Stimulated activated CD8-positive, alpha-beta memory T cell treated with anti-CD3 and anti-CD28 coated beads, Interleukin-4, amount 100 ng/mL, for 48 hours (primary cell): ENCODE results near the gene AFF3.

Source experiments
- DNase-seq: peaks from one replicate; pipeline ENCODE4 v3.0.0-alpha.2; 2020

Gene AFF3

DNA sequence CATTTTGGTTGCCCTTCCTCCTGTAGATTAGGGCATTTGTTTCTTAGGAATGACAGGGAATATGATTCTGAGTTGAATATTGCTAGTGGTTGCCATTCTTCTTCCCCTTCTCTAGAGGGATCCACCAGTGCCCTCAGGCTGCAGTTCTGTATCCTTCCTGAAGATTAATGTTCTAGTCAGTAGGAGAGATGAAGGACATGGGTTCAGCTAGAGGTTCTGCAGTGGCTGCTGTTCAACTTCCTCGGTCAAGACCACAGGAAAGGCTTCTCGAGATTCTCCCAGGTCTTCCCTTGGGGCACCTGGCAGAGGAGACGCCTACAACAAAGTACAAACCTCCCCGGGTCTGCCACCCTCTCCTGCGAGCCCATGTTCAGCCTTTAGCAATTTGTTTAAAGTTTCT lies 325.5 kb downstream of the AFF3 start:
- DNase-seq, result no peak

- no peak for DNase-seq
Measured at GRCh38 chr2:99812426-99812825, 330.0 kb downstream of the AFF3 start.

- DNase-seq, result no peak
Measured at GRCh38 chr2:99811544-99811943, 330.8 kb downstream of the AFF3 start.

GRCh38 chr2:99810225-99810624 lies 332.2 kb downstream of the AFF3 start:
- DNase-seq, result no peak

GRCh38 chr2:99809259-99809900 lies 333.0 kb downstream of the AFF3 start:
- DNase-seq, result no peak

GRCh38 chr2:99808361-99809200 lies 333.8 kb downstream of the AFF3 start:
- DNase-seq, result no peak

- no peak for DNase-seq
Measured at GRCh38 chr2:99806758-99807157, 335.6 kb downstream of the AFF3 start.

DNA sequence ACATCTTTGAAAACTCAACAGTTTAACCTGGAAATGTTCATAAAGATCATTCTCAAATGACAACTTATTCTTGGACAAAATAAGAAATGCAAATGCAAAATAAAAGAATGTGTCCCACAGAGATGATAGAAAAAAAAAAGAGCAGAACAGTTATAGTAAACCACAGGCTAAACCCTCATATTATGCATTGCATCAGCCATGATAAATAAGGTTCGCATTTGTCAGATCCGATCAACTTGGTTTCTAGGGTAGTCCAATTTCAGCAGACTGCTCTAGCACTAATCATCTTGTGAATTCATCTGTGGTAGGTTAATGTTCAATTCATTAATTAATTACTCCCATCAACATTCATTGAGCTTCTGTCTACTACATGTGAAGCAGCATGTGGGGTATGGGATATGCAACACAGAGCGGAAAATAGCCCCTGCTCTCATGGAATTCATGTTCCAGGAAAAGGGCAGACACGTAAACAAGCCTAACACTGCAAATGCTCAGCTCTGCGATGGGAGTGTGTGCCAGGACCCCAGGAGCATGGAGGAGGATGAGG lies 336.4 kb downstream of the AFF3 start:
- no peak for DNase-seq

- DNase-seq, result no peak
Measured at GRCh38 chr2:99803846-99804245, 338.5 kb downstream of the AFF3 start.

DNA sequence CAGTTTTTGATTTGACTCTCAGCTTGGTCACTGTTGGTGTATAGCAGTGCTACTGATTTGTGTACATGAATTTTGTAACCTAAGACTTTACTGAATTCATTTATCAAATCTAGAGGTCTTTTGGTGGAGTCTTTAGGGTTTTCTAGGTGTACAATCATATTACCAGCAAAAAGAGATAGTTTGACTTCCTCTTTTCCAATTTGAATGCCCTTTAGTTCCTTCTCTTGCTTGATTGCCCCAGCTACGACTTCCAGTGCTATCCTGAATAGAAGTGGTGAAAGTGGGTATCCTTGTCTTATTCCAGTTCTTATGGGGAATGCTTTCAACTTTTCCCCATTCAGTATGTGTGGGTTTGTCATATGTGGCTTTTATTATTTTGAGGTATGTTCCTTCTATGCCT lies 339.7 kb downstream of the AFF3 start:
- DNase-seq, result no peak

- DNase-seq, result no peak
Measured at GRCh38 chr2:99801327-99801901, 341.0 kb downstream of the AFF3 start.

DNA sequence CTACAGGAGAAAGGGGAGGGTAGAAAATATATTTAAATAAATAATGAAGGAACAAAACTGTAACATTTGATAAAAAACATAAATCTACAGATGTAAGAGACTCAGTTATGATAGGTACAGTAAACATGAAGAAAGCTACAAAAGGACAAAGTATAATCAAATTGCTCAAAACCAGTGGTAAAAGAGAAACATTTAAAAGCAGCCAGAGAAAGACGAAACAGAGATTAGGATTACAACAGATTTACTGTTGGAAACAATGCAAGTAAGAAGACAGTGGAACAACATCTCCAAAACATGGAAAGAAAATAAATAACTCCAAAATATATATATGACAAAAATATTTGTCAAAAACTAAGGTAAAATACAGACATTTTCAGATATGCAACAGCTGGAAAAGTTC lies 344.9 kb downstream of the AFF3 start:
- no peak for DNase-seq

- DNase-seq, result no peak
Measured at GRCh38 chr2:99794414-99794813, 348.0 kb downstream of the AFF3 start.

DNA sequence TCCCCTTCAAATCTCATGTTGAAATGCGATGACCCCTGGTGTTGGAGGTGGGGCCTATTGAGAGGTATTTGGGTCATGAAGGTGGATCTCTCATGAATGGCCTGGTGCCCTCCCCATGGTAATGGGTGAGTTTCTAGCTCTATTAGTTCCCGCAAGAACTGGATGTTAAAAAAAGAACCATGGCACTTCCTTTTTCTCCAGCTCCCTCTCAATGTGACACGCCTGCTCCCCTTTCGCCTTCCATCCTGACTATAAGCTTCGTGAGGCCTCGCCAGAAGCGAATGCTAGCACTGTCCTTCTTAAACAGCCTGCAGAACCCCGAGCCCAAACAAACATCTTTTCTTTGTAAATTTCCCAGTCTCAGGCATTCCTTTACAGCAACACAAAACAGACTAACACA lies 349.4 kb downstream of the AFF3 start:
- no peak for DNase-seq

GRCh38 chr2:99789849-99790248 lies 352.5 kb downstream of the AFF3 start:
- no peak for DNase-seq

- no peak for DNase-seq
Measured at GRCh38 chr2:99787769-99788382, 354.5 kb downstream of the AFF3 start.

DNA sequence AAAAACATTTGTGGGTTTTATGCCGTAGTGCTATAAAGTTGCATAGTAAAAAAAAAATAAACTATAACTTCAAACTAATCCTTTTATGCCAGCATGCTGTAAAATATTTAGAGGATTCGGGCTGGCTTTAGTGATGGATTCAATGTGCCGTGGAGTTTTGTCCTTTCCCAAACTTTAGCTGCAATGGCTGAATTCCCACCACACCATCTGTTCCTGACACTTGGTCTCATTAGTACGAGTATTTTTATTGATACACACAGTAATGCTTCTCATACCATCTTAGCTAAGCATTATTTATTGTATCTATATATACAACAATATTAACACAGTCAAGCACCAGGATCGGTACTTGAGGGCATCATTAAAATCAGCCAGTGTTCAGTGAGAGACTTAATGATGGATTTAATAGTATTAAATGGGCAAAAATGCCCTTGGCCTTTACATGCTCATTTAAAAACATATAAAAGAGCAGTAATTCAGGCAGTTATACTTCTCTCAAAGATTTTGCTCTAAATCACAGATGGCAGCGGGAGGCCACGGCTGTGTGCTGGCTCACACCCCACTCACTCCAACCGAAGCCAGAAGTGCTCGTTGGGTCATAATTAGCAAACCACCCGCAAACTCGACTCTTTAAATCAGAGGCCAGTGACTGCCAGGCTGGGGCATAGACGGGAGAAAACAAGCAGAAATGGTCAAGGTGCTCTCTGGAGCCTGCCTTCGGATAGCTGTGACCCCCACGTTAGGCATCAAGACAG lies 355.6 kb downstream of the AFF3 start:
- DNase-seq, result no peak

GRCh38 chr2:99784946-99785345 lies 357.4 kb downstream of the AFF3 start:
- no peak for DNase-seq

- no peak for DNase-seq
Measured at GRCh38 chr2:99784282-99784681, 358.1 kb downstream of the AFF3 start.

- no peak for DNase-seq
Measured at GRCh38 chr2:99780276-99780675, 362.1 kb downstream of the AFF3 start.

GRCh38 chr2:99779276-99779675 lies 363.1 kb downstream of the AFF3 start:
- no peak for DNase-seq

DNA sequence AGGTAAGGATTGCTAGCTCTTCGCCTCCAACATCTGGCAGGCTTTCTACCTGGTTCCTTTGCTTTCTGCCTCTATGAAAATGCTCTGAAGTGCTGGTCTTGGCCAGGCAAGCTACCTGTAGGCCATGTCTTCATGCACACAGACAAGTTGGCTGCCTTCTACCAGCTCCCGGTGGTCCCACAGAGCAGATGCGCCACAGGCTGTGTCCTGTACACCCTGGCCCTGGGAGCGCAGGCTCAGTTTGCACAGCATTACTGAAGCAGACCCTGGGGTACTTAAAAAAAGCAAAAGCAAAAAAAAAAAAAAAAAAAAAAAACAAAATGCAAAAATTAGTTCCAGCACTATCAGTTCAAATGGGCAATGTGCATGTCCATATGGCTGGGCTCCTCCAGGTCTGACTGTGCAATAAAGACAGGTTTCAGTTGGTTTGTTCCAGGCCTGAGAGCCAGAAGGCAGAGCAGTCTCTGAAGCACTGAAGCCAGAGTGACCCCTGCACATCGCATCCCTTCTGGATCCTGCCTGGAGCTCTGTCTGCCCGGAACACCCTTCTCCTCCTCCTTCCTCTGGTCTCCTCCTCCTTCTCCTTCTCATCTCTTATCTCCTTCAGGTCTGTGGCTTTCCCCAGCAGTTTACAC lies 364.6 kb downstream of the AFF3 start:
- no peak for DNase-seq
